SK-N-MC (cell line): ENCODE measurements around the gene CPNE5.

Experiments
- EZH2 ChIP-seq: fragments of 200-600 bp; sonication (generic); IDR thresholded peaks from one replicate; pipeline ENCODE4 v1.6.1; 2017; ENCODE audit warnings: antibody characterized with exemption
- FOXP2 ChIP-seq: optimal IDR thresholded peaks from 2 replicates; pipeline ENCODE3; 2011; ENCODE audit warnings: mild to moderate bottlenecking, moderate library complexity; ENCODE audit not compliant: insufficient read depth; ENCODE audit errors: extremely low read length, control extremely low read depth
- POLR2AphosphoS5 ChIP-seq: IDR thresholded peaks from 2 replicates; pipeline ENCODE4 v1.6.1; 2012; ENCODE audit warnings: mild to moderate bottlenecking, low read depth, low read length, borderline replicate concordance

GRCh38 chr6:36725581-36725980 is 113.7 kb downstream of the CPNE5 start:
- TF ChIP-seq POLR2AphosphoS5: no peak
- TF ChIP-seq EZH2: no peak
- no peak for TF ChIP-seq FOXP2
